HepG2 (cell line): ENCODE measurements around the gene PANK4. TPM values are rescaled to one million over a fixed set of nuclear protein-coding genes. Genes with fewer than 3 reads are reported as not detected.
A peak's percentile ranks its signal among the peaks of the same experiment; 100 is the strongest.

Source experiments
- ETS1 ChIP-seq: sonication (generic); formaldehyde crosslinking; IDR thresholded peaks from 2 replicates; pipeline ENCODE4 v1.4.0; 2020; ENCODE audit warnings: missing genetic modification reagents
- FOXK1 ChIP-seq: sonication (generic); formaldehyde crosslinking; IDR thresholded peaks from 2 replicates; pipeline ENCODE4 v1.4.0; 2020; ENCODE audit warnings: low read depth, missing genetic modification reagents, borderline replicate concordance
- KLF9 ChIP-seq: IDR thresholded peaks from 2 replicates; pipeline ENCODE4 v1.6.1; 2016; ENCODE audit warnings: low read depth
- POLR2AphosphoS2 ChIP-seq: IDR thresholded peaks from 2 replicates; pipeline ENCODE4 v1.6.1; 2011; ENCODE audit warnings: low read depth, low read length, improper control_type of control experiment
- REXO4 ChIP-seq: sonication (generic); formaldehyde crosslinking; IDR thresholded peaks from 2 replicates; pipeline ENCODE4 v1.8.0; 2022; ENCODE audit warnings: missing genetic modification reagents, mild to moderate bottlenecking, borderline replicate concordance
- TBX3 ChIP-seq: fragments of 450-650 bp; IDR thresholded peaks from 2 replicates; pipeline ENCODE4 v1.6.1; 2017; ENCODE audit warnings: antibody characterized with exemption, mild to moderate bottlenecking, inconsistent platforms, borderline replicate concordance
- ZNF646 ChIP-seq: sonication (generic); formaldehyde crosslinking; IDR thresholded peaks from 2 replicates; pipeline ENCODE4 v1.9.0; 2021; ENCODE audit warnings: mild to moderate bottlenecking, missing genetic modification reagents
- polyA plus RNA-seq, 8 experiments: library from polyadenylated mRNA; depleted of rRNA in 3 of 8; stranded (reverse) in 7 of 8; unstranded in 1 of 8; fragments of >200 nt; fragmentation: Illumina TruSeq in 4 of 8; extraction: Trizol in 4 of 8; gene quantifications; 2 replicates each; pipeline versions ENCODE4 v1.2.1 to v1.2.3, GENCODE V29; 2011 to 2016; ENCODE audit warnings: low read depth in 4 of 8, missing spikeins in 1 of 8, mixed read lengths in 1 of 8; ENCODE audit not compliant: insufficient read depth in 1 of 8
- total RNA-seq, 5 experiments: library from RNA; depleted of rRNA; stranded (reverse); fragments of >200 nt; fragmentation: Illumina TruSeq; extraction: Trizol; gene quantifications; 2 replicates each; pipeline ENCODE4 v1.2.3, GENCODE V29; 2016; ENCODE audit warnings: low read depth in 1 of 5
- TF ChIP-seq, protein P1 (sequence below), 2 experiments: fragments of 450-650 bp in 1 of 2; sonication (generic) in 1 of 2; formaldehyde crosslinking in 1 of 2; IDR thresholded peaks; 2 replicates each; pipeline versions ENCODE4 v1.6.1 to v1.8.0; 2016 to 2022; ENCODE audit warnings: antibody characterized with exemption in 1 of 2, mild to moderate bottlenecking in 1 of 2, missing genetic modification reagents in 1 of 2

PANK4 gene
- total and polyA plus RNA-seq, 2 of the 13 experiments (the other 11 are each of a cell fraction or from before 2014, with no cell fraction given) = 17.4 to 19.3 TPM

- TF ChIP-seq ZNF646 (CRISPR knock-in tag) (no peak), FOXK1 (no peak), ETS1 (CRISPR knock-in tag) (no peak), POLR2AphosphoS2 (no peak), KLF9 (CRISPR knock-in tag) (0 out of 2 replicates have a peak, but pooled peaks have one; percentile 3), REXO4 (CRISPR knock-in tag) (no peak), TBX3 (no peak)
- TF ChIP-seq, protein P1, sequence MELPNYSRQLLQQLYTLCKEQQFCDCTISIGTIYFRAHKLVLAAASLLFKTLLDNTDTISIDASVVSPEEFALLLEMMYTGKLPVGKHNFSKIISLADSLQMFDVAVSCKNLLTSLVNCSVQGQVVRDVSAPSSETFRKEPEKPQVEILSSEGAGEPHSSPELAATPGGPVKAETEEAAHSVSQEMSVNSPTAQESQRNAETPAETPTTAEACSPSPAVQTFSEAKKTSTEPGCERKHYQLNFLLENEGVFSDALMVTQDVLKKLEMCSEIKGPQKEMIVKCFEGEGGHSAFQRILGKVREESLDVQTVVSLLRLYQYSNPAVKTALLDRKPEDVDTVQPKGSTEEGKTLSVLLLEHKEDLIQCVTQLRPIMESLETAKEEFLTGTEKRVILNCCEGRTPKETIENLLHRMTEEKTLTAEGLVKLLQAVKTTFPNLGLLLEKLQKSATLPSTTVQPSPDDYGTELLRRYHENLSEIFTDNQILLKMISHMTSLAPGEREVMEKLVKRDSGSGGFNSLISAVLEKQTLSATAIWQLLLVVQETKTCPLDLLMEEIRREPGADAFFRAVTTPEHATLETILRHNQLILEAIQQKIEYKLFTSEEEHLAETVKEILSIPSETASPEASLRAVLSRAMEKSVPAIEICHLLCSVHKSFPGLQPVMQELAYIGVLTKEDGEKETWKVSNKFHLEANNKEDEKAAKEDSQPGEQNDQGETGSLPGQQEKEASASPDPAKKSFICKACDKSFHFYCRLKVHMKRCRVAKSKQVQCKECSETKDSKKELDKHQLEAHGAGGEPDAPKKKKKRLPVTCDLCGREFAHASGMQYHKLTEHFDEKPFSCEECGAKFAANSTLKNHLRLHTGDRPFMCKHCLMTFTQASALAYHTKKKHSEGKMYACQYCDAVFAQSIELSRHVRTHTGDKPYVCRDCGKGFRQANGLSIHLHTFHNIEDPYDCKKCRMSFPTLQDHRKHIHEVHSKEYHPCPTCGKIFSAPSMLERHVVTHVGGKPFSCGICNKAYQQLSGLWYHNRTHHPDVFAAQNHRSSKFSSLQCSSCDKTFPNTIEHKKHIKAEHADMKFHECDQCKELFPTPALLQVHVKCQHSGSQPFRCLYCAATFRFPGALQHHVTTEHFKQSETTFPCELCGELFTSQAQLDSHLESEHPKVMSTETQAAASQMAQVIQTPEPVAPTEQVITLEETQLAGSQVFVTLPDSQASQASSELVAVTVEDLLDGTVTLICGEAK (IDR thresholded peaks at IDR 0.05) = no peak
- TF ChIP-seq, protein P1 (CRISPR knock-in tag; IDR thresholded peaks at IDR 0.05) = peak; percentile 27
Measured at GRCh38 chr1:2546515-2547209, 20.3 kb upstream of the PANK4 start (continued).
